Hepatocyte (in vitro differentiated cells): ENCODE measurements around the gene CASS4.

Experiments
- EZH2 ChIP-seq: fragments of 200-600 bp; sonication (generic); IDR thresholded peaks from 2 replicates; pipeline ENCODE4 v1.6.1; 2016; ENCODE audit warnings: antibody characterized with exemption, mild to moderate bottlenecking, borderline replicate concordance
- EZH2phosphoT487 ChIP-seq: fragments of 200-600 bp; sonication (generic); IDR thresholded peaks from one replicate; pipeline ENCODE4 v1.6.1; 2018; ENCODE audit warnings: antibody characterized with exemption, mild to moderate bottlenecking, low read depth, moderate library complexity; ENCODE audit not compliant: unreplicated experiment, severe bottlenecking
- TF ChIP-seq, protein P1 (sequence below): fragments of 200-600 bp; sonication (generic); IDR thresholded peaks from 2 replicates; pipeline ENCODE4 v1.5.1; 2016; ENCODE audit warnings: antibody characterized with exemption, mild to moderate bottlenecking; ENCODE audit not compliant: poor library complexity

DNA sequence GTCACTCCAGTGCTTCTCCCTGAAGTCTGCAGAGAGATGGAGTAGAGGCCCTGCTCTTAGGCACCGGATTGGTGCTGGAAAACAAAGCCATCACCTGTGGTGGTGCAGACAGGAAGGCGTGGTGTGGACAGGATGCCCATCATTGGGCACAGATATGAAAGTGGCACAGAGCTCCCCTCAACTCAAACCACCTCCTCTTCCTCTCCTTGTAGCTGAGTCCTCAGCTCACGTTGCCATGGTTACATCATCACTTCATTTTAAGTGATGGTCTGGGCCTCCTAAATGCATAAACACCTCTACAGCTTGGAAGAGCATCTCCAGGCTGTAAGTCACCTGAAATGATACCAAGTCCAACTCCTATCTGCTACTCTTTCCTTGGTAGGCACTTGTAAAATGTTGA is 48.4 kb downstream of the CASS4 start:
- TF ChIP-seq EZH2 (no peak), EZH2phosphoT487 (no peak)
- TF ChIP-seq, protein P1, sequence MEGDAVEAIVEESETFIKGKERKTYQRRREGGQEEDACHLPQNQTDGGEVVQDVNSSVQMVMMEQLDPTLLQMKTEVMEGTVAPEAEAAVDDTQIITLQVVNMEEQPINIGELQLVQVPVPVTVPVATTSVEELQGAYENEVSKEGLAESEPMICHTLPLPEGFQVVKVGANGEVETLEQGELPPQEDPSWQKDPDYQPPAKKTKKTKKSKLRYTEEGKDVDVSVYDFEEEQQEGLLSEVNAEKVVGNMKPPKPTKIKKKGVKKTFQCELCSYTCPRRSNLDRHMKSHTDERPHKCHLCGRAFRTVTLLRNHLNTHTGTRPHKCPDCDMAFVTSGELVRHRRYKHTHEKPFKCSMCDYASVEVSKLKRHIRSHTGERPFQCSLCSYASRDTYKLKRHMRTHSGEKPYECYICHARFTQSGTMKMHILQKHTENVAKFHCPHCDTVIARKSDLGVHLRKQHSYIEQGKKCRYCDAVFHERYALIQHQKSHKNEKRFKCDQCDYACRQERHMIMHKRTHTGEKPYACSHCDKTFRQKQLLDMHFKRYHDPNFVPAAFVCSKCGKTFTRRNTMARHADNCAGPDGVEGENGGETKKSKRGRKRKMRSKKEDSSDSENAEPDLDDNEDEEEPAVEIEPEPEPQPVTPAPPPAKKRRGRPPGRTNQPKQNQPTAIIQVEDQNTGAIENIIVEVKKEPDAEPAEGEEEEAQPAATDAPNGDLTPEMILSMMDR: no peak
